ENCODE results near the gene PDCL3.

DNA sequence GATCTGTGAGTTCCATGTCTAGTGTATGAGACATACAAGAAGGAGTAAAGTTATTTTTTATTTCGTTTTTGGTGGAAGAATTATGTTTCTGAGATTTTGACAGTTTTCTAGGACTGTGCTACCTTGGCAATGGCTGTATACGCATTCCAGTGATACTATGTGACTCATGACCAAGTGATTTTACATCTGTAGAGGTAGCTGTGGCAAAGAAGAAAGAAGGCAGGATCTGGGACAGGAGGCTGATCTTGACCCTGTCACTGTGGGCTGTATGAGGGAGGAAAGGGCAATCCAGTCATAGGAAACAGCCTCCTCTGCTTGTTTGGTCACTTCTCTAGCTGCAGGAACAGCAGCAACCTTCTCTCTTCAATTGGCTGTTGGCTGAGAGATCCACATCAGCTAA lies 44.0 kb upstream of the PDCL3 start:
- TF ChIP-seq, protein P1, sequence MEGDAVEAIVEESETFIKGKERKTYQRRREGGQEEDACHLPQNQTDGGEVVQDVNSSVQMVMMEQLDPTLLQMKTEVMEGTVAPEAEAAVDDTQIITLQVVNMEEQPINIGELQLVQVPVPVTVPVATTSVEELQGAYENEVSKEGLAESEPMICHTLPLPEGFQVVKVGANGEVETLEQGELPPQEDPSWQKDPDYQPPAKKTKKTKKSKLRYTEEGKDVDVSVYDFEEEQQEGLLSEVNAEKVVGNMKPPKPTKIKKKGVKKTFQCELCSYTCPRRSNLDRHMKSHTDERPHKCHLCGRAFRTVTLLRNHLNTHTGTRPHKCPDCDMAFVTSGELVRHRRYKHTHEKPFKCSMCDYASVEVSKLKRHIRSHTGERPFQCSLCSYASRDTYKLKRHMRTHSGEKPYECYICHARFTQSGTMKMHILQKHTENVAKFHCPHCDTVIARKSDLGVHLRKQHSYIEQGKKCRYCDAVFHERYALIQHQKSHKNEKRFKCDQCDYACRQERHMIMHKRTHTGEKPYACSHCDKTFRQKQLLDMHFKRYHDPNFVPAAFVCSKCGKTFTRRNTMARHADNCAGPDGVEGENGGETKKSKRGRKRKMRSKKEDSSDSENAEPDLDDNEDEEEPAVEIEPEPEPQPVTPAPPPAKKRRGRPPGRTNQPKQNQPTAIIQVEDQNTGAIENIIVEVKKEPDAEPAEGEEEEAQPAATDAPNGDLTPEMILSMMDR (conservative IDR thresholded peaks at IDR 0.05; ENCODE audit: low read depth in 2 of 2), result no peak
- TF ChIP-seq EZH2 (IDR thresholded peaks at IDR 0.05; ENCODE audit: low read depth, unreplicated experiment), result no peak
- TF ChIP-seq, protein P2, sequence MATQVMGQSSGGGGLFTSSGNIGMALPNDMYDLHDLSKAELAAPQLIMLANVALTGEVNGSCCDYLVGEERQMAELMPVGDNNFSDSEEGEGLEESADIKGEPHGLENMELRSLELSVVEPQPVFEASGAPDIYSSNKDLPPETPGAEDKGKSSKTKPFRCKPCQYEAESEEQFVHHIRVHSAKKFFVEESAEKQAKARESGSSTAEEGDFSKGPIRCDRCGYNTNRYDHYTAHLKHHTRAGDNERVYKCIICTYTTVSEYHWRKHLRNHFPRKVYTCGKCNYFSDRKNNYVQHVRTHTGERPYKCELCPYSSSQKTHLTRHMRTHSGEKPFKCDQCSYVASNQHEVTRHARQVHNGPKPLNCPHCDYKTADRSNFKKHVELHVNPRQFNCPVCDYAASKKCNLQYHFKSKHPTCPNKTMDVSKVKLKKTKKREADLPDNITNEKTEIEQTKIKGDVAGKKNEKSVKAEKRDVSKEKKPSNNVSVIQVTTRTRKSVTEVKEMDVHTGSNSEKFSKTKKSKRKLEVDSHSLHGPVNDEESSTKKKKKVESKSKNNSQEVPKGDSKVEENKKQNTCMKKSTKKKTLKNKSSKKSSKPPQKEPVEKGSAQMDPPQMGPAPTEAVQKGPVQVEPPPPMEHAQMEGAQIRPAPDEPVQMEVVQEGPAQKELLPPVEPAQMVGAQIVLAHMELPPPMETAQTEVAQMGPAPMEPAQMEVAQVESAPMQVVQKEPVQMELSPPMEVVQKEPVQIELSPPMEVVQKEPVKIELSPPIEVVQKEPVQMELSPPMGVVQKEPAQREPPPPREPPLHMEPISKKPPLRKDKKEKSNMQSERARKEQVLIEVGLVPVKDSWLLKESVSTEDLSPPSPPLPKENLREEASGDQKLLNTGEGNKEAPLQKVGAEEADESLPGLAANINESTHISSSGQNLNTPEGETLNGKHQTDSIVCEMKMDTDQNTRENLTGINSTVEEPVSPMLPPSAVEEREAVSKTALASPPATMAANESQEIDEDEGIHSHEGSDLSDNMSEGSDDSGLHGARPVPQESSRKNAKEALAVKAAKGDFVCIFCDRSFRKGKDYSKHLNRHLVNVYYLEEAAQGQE (IDR thresholded peaks at IDR 0.05; ENCODE audit: unreplicated experiment), result no peak
- TF ChIP-seq EZH2phosphoT487 (IDR thresholded peaks at IDR 0.05; ENCODE audit: unreplicated experiment), result no peak
- no peak for TF ChIP-seq CREB1 (CRISPR knock-in tag; IDR thresholded peaks at IDR 0.05; ENCODE audit: low read depth)
- no peak for TF ChIP-seq JUNB (IDR thresholded peaks at IDR 0.05; ENCODE audit: unreplicated experiment)
- TF ChIP-seq POLR2AphosphoS5 (IDR thresholded peaks at IDR 0.05; ENCODE audit: low read depth), result no peak
- TF ChIP-seq ZNF331 (CRISPR knock-in tag; IDR thresholded peaks at IDR 0.05; ENCODE audit: low read depth), result no peak
- no peak for TF ChIP-seq STAT1 (IDR thresholded peaks at IDR 0.05; ENCODE audit: unreplicated experiment)
- TF ChIP-seq, protein P3, sequence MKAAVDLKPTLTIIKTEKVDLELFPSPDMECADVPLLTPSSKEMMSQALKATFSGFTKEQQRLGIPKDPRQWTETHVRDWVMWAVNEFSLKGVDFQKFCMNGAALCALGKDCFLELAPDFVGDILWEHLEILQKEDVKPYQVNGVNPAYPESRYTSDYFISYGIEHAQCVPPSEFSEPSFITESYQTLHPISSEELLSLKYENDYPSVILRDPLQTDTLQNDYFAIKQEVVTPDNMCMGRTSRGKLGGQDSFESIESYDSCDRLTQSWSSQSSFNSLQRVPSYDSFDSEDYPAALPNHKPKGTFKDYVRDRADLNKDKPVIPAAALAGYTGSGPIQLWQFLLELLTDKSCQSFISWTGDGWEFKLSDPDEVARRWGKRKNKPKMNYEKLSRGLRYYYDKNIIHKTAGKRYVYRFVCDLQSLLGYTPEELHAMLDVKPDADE (IDR thresholded peaks at IDR 0.05), result no peak
- TF ChIP-seq, protein P4, sequence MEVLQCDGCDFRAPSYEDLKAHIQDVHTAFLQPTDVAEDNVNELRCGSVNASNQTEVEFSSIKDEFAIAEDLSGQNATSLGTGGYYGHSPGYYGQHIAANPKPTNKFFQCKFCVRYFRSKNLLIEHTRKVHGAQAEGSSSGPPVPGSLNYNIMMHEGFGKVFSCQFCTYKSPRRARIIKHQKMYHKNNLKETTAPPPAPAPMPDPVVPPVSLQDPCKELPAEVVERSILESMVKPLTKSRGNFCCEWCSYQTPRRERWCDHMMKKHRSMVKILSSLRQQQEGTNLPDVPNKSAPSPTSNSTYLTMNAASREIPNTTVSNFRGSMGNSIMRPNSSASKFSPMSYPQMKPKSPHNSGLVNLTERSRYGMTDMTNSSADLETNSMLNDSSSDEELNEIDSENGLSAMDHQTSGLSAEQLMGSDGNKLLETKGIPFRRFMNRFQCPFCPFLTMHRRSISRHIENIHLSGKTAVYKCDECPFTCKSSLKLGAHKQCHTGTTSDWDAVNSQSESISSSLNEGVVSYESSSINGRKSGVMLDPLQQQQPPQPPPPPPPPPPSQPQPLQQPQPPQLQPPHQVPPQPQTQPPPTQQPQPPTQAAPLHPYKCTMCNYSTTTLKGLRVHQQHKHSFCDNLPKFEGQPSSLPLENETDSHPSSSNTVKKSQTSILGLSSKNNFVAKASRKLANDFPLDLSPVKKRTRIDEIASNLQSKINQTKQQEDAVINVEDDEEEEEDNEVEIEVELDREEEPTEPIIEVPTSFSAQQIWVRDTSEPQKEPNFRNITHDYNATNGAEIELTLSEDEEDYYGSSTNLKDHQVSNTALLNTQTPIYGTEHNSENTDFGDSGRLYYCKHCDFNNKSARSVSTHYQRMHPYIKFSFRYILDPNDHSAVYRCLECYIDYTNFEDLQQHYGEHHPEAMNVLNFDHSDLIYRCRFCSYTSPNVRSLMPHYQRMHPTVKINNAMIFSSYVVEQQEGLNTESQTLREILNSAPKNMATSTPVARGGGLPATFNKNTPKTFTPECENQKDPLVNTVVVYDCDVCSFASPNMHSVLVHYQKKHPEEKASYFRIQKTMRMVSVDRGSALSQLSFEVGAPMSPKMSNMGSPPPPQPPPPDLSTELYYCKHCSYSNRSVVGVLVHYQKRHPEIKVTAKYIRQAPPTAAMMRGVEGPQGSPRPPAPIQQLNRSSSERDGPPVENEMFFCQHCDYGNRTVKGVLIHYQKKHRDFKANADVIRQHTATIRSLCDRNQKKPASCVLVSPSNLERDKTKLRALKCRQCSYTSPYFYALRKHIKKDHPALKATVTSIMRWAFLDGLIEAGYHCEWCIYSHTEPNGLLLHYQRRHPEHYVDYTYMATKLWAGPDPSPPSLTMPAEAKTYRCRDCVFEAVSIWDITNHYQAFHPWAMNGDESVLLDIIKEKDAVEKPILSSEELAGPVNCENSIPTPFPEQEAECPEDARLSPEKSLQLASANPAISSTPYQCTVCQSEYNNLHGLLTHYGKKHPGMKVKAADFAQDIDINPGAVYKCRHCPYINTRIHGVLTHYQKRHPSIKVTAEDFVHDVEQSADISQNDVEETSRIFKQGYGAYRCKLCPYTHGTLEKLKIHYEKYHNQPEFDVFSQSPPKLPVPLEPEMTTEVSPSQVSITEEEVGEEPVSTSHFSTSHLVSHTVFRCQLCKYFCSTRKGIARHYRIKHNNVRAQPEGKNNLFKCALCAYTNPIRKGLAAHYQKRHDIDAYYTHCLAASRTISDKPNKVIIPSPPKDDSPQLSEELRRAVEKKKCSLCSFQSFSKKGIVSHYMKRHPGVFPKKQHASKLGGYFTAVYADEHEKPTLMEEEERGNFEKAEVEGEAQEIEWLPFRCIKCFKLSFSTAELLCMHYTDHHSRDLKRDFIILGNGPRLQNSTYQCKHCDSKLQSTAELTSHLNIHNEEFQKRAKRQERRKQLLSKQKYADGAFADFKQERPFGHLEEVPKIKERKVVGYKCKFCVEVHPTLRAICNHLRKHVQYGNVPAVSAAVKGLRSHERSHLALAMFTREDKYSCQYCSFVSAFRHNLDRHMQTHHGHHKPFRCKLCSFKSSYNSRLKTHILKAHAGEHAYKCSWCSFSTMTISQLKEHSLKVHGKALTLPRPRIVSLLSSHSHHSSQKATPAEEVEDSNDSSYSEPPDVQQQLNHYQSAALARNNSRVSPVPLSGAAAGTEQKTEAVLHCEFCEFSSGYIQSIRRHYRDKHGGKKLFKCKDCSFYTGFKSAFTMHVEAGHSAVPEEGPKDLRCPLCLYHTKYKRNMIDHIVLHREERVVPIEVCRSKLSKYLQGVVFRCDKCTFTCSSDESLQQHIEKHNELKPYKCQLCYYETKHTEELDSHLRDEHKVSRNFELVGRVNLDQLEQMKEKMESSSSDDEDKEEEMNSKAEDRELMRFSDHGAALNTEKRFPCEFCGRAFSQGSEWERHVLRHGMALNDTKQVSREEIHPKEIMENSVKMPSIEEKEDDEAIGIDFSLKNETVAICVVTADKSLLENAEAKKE (CRISPR knock-in tag; IDR thresholded peaks at IDR 0.05), result no peak
- no peak for TF ChIP-seq ZNF114 (CRISPR knock-in tag; IDR thresholded peaks at IDR 0.05)
- TF ChIP-seq NANOG (IDR thresholded peaks at IDR 0.05; ENCODE audit: borderline replicate concordance), result no peak
